Epithelial cell of esophagus (primary cell): ENCODE results near the gene RTKN.
"Not testable (repeated sequence)": the region's sequence is repeated elsewhere in the genome, so short reads cannot be mapped to it uniquely, and the experiment has no call there.

ENCODE experiments used
- DNase-seq: peaks from one replicate; pipeline ENCODE4 v3.0.0; 2010; ENCODE audit warnings: low read depth
- H3K4me3 ChIP-seq: 2 replicates; pipeline ENCODE4 v1.5.1; 2011; ENCODE audit warnings: mild to moderate bottlenecking, low read length, control low read depth
- CTCF ChIP-seq: IDR thresholded peaks from 2 replicates; pipeline ENCODE4 v1.5.1; 2011; ENCODE audit warnings: low read depth, mild to moderate bottlenecking, low read length, control low read depth, inconsistent platforms; ENCODE audit not compliant: insufficient read depth; ENCODE audit errors: missing control alignments

The RTKN gene

DNA sequence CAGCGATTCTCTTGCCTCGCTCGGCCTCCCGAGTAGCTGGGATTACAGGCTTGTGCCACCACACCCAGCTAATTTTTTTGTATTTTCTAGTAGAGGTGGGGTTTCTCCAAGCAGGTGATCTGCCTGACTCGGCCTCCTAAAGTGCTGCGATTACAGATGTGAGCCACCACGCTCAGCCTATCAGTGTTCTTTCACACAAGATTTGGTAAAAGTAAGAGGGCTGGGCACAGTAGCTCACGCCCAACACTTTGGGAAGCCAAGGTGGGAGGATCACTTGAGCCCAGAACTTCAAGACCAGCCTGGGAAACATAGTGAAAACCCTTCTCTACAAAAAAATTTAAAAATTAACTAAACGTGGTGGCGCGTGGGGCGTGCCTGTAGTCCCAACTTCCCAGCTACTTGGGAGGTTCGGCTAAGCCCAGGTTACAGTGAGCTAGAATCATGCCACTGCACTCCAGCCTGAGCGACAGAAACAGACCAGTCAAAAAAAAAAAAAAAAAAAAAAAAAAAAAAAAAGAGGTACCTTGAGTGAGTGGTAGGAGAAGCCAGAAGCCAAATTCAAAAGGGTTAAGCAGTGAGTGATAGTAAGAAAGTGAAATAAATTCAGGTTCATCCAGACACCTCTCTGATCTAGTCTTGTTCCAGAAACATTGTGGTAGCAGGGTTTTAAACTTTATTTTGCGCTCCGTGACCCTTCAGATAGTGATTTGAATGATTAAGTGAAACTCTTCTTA, 29.8 kb upstream of the RTKN start:
- peak overlapping the region; percentile 75 for H3K4me3 ChIP-seq
- no peak for DNase-seq
- TF ChIP-seq CTCF: no peak

DNA sequence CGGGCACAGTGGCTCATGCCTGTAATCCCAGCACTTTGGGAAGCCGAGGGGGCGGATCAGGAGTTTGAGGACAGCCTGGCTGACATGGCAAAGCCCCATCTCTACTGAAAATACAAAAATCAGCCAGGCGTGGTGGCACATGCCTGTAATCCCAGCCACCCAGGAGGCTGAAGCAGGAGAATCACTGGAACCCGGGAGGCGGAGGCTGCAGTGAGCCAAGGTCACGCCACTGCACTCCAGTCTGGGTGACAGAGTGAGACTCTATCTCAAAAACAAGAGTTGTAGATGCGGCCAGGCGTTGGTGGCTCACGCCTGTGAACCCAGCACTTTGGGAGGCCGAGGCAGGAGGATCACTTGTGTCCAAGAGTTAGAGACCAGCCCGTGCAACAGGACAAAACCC, 29.0 kb upstream of the RTKN start:
- H3K4me3 ChIP-seq, DNase-seq: not testable (repeated sequence)

GRCh38 chr2:74464406-74464805, 22.7 kb upstream of the RTKN start:
- TF ChIP-seq CTCF: no peak
- H3K4me3 ChIP-seq: peak overlapping the region; percentile 72
- no peak for DNase-seq

- TF ChIP-seq CTCF: no peak
- no peak overlapping the region for H3K4me3 ChIP-seq
- DNase-seq: no peak
These were observed 21.0 kb upstream of the RTKN start for GRCh38 chr2:74462786-74463105.

DNA sequence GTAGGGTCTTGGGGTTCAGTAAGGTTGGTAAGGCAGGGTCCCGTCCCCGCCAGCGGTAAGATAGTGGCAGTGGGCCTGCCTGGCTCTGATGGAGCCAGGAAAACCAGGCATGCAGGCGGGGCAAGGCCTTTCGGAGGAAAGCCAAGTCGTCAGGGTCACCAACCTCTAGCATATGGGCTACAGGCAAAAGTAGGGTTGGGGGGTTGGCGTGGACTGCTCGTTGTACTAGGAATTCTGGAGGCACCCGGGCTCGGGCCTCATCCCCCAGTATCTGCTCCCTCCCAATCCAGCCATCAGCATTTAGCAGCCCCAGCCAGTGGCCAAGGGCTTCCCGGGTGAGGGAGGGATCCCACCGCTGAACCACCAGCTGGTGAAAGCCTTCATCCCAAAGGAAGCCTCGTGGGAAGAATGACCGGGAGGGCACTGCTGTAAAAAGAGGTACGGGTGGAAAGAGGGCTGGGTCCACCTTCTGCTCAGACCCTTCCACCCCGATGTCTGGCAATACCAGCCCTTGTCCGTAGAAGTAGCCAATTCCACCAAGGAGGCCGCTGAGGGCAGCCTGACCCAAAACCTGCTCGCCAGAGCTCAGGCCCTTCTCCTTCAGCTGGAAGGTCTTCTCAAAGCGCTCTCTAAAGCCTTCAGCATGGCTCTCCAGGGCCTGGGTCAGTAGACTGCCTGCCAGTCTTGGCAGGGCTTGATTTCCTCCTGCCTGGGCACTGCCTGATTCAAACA, 20.5 kb upstream of the RTKN start:
- H3K4me3 ChIP-seq: no peak overlapping the region
- TF ChIP-seq CTCF: no peak
- DNase-seq: no peak

DNA sequence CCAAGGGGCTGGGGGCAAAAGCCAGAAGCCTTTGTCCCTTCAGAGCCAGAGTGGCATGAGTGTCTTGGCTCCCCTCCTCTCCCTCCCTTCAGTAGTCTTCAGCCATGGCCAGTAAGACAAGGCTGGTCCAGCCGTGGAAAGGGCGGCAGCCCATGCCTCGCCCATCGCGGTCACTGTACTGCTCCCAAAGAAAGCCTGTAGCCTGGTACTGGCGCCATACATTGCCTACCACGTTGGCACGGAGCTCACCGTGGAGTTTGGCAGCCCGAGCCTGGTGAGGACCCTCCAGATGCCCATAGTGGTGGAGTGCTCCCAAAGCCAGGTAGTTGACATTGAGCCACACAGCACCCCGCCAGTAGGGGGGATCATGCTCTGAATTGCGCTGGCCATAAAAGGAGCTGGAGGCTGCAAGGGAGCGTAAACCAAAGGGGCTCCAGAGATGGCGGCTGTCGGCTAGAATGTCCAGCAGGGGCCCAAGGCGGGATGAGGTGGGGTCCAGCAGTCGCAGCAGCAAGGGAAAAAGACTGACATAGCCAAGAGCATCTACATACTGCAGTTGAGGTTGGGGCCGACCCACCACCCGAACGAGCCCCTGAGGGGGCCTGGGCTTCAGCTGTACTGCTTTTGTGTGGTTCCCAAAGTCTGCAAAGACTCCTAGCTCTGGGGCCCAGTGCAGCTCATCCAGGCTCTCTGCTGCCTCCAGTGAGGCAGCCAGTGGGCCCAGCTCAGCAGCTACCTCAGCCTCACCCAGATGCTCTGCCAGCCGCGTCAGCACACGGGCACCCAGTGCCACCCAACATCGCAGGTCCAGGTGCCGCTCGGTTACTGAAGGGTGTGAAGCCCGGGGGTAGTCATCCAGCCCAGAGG, 19.7 kb upstream of the RTKN start:
- no peak overlapping the region for H3K4me3 ChIP-seq
- DNase-seq: no peak
- peak; percentile 11 for TF ChIP-seq CTCF

GRCh38 chr2:74460187-74460586, 18.4 kb upstream of the RTKN start:
- not testable (repeated sequence) for DNase-seq, H3K4me3 ChIP-seq

GRCh38 chr2:74459503-74460118, 17.9 kb upstream of the RTKN start:
- peak overlapping the region; percentile 98 for H3K4me3 ChIP-seq
- not testable (repeated sequence) for DNase-seq
